Stromal cell of bone marrow (primary cell): ENCODE data around the gene CAMKMT.
"Not testable (repeated sequence)": the region's sequence is repeated elsewhere in the genome, so short reads cannot be mapped to it uniquely, and the experiment has no call there.

Experiments used
- DNase-seq: peaks from one replicate; pipeline ENCODE4 v3.0.0-alpha.2; 2012; ENCODE audit warnings: low read depth

Gene CAMKMT

DNA sequence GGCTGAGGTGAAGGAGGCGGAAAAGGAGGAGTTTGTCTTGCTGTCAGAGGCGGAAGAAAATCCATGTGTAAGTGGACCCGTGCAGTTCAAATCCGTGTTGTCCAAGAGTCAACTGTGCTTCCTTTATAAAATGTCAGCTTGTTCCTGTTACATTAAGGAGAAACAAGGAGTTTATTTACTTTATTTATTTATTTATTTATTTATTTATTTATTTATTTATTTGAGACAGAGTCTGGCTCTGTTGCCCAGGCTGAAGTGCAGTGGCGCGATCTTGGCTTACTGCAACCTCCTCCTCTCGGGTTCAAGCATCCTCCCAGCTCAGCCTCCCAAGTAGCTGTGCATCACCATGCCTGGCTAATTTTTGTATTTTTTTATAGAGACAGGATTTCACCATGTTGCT is 143.9 kb downstream of the CAMKMT start:
- not testable (repeated sequence) for DNase-seq

DNA sequence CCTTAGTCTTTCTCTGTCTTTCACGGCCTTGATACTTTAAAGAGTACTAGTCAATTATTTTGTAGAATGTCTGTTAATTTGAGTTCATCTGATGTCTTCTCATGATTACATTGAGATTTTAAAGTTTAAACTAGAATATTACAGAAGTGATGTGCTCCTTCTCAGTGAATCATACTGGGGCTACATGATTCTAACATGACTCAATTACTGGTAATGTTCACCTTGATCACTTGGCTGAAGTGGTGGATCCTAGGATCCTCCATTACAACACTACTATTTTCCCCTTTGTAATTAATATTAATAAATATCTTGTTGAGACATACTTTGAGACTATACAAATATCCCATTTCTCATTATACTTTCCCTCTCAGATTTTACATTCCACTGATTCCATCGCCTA is 148.5 kb downstream of the CAMKMT start:
- DNase-seq, result no peak

DNA sequence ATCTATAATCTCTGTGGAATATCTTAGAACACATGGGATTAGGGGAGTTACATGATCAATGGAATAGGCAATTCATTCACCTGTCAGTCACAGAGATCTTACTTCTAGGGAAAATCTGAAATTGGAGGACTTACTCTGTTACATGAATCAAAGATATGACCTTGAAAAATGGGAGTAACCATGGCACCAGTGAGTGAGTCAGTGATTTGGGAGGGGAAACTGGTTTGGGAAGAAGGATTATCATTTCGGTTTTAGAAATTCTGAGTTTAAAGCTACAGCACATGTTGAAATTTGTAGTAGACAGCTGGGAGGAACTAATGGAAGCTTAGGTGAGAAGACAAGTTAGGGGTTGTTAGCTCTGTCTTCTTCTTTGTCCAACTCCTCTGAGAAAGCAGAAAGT is 153.7 kb downstream of the CAMKMT start:
- peak; percentile 37 for DNase-seq

DNA sequence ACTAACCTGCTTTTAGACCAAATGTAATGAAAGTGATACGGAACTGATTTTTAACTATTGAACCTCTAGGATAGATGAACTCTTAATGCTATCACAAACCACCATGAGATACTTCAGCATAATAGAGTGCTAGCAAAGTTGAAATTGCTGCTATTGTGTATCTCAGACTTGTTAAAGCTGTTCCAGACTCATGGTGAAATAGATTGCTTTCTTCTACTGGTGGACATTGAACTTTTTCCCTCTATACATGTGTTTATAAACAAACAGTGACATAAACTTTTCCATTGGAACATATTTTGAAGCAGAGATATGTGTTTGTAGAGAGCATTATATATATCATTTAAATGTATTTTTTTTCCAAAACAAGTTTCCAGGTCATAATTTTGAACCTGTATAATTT is 157.3 kb downstream of the CAMKMT start:
- no peak for DNase-seq

DNA sequence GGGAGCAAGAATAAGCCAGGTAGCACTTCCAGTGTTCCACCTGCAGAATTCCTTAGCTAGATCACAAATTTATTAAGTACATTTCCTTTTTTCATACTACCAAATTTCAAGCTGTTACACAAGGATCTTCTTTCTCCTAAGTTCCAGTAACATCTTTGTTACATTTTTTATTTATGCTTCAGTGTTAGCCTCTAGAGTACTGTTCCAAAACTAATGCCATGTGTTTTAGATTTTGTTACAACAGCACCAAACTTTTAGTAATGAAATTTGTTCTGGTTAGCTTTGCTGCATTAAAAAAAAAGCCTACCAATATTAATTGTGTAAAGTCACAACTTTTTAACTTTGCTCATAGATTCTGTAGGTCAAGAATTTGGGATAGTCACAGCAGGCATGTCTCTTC is 161.1 kb downstream of the CAMKMT start:
- no peak for DNase-seq

DNA sequence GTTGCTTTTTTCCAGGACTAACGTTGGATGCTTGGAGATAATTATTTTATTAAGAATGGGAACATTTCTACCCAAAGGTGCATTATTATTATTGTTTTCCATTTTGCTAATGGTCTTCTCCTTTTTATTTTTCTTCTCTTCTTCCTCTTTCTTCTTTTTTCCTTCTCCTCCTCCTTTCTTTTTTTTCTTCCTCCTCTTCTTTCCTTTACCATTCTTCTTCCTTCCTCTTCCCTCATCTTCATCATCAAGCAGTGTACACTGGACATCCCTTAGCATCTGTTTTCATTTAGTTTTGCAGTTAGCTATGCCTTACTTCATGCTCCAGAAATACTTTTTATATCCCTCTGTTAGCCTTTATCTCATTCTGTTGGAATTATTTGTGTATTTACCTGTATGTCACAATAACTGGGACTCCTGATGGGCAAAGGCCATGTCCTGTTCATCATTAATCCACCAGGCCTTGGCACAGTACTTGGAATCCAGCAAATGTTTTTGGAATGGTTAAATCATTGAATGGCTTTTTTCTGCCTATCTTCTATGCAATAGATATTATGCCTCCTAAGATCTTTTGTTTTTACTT is 162.7 kb downstream of the CAMKMT start:
- DNase-seq, result no peak

DNA sequence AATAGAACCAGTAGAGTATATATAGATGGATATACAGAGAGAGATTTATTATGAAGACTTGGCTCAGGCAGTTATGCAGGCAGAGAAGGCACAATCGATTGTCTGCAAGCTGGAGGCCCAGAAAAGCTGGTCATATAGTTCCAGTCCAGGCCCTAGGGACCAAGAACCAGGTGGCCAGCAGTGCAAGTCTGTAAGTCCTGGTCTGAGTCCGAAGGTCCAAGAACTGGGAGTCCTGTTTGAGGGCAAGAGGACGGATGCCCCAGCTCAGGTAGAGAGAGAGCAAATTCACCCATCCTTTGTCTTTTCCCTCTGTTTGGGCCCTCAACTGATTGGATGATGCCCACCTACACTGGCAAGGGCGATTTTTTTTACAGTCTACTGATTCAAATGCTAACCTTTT is 164.6 kb downstream of the CAMKMT start:
- DNase-seq, result no peak

DNA sequence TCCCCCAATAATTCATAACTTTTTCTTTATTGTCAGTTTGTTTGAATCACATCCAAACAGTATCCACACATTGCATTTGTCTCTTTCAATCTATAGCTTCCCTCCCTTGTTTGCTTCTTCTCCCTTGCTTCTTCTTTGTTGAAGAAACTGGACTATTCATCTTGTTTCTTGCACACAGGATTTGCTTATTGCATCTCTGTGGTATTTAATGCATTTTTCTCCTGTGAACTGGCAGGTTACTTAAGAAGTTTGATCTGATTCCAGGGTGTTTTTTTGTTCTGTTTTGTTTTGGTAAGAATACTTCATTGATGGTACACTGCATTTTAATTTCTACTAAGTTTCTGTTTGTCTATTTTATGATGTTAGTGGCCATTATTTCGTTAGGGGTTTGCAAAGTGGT is 166.8 kb downstream of the CAMKMT start:
- peak; percentile 62 for DNase-seq

DNA sequence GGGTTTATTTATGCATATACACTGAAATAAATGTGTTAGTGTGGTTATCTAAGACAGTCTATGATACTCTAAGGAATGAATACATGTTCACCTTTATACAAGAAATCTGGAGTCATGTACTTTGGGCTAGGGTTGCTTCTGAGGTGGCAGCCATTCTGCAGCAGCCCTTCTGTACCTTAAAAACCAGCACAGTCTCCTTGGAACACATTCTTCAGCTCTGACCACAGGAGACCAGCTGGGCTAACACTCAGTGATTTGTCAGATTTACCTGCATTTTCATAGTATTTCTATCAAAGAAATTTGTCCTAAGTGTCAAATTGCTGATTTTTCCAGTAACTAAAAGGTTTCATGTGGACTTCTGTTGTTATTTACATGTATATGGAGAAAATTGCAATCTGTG is 167.7 kb downstream of the CAMKMT start:
- DNase-seq, result no peak

DNA sequence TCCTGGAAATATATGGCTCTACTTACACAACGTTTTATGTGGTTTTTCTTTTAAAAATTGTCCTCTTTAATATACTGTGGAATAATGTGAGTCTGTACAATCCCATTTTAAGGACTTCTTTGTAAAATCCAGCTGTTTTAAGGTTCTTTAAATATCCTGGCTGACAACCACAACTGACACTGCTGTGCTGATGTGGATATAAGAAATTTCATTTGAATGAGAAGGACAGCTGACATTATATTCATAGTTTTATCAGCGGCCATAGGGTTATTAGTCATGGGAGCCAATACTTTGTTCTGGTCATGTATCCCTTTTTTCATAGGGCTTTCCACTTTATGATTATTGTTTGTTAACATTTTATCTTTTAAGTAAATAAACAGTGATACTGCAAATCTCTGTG is 169.5 kb downstream of the CAMKMT start:
- DNase-seq, result no peak

DNA sequence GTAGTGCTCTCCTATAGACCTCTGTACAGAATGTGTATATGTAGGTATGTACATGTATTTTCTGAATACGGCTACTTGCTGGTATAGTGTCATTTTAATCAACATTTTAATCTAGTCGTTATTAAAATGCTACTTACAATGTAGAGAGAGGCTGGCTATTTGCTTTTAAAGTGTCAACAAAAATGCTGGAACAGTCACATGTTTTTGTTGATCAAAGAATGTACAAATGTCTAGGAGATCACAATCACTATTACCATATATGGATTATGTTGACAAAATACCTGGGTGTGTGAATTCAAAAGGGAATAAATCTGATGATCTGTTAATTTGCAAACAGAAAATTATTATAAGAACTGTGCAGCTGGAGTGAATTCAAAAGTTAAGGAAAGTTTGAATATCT is 170.3 kb downstream of the CAMKMT start:
- DNase-seq, result no peak

DNA sequence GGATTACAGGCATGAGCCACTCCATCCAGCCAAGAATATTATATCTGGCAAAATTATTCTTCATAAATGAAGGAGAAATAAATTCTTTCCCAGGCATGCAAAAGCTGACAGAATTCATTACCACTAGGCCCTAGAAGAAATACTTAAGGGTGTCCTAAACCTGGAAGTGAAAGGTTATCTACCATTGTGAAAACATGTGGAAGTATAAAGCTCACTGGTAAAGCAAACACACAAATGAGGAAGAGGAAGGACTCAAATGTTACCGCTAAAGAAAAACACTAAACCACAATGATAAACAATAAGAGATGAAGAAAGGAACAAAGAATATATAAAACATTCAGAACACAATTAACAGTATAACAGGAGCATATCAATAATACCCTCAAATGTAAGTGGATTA is 171.8 kb downstream of the CAMKMT start:
- no peak for DNase-seq

DNA sequence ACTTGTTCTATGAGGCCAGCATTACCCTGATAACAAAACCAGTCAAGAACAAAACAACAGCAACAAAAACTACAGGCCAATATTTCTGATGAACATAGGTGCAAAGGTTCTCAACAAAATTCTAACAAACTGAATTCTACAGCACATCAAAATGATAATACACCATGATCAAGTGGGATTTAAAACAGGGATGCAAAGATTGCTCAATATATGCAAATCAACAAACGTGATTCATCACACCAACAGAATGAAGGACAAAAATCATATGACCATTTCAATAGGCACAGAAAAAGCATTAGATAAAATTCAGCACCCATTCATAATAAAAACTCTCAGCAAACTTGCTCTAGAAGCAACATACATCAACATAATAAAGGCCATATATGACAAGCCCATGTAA is 173.6 kb downstream of the CAMKMT start:
- DNase-seq, result no peak

DNA sequence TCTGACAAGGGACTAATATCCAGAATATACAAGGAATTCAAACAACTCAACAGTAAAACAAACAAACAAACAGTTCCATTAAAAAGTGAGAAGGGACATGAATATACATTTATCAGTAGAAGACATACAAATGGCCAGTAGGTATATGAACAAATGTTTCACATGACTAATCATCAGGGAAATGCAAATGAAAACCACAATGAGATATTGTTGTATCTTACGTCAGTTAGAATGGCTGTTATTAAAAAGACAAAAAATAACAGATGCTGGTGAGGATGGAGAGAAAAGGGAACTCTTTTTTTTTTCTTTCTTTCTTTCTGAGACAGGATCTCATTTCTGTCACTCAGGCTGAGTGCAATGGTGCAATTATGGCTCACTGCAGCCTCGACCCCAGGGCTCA is 175.5 kb downstream of the CAMKMT start:
- DNase-seq, result no peak

DNA sequence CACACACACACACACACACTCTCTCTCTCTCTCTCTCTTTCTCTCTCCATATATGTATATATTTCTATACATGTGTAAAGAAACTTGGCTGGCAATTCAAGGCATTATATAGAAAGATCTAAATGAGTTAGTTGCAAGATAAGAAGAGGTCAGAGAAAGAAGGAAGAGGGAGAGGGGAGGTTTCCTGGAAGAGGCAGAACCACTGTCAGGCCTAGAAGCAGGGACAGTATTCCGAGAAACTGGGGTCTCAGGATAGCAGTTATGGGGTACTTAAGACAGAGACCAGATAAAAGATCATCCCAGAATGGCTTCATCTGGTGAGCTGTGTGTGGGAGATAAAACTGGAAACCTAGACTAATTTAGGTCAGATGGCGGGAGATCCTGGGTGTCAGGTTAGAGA is 180.8 kb downstream of the CAMKMT start:
- DNase-seq, result no peak

DNA sequence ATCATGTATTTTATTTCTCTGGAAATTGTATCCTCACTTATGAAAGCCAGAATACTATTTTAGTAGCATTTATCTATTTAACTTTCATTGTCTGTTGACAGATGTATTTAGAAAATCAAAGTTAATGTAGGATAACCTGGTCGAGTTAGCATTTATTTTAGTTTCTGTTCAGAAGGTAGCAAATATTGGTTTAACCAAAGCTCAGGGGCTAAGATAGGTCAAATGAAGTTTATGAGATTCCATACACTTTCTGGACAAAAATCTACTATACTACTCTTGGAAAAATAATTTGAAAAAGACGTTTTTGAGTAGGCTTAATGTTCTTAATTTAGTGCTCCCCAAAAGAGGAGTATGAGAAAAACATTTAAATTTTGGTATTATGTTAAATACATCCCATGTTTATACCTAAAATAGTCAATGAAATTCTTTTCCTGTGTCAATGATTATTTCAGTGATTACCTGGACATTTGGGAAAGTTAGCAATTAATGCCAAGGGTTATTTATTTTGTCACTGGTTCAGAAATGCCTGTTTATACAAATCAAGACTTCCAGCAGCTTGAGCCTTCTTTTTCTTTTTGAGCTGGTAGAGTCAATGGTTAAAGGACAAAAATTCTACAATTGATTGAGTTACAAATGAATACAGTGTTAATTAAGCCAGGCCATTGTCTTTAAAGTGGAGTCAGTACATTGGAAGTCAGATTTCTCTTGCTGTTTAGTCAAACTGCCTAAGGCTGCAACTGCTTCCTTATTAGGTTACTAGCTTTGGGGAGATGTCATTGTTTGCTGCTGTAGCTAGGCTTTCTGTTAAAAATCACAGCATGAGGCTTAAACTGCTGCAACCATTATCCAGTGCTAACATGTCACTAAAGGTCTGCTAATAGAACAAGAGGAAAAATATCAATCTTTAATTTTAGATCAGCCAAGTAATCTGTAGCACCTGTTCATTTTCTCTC is 182.3 kb downstream of the CAMKMT start:
- DNase-seq, result no peak

DNA sequence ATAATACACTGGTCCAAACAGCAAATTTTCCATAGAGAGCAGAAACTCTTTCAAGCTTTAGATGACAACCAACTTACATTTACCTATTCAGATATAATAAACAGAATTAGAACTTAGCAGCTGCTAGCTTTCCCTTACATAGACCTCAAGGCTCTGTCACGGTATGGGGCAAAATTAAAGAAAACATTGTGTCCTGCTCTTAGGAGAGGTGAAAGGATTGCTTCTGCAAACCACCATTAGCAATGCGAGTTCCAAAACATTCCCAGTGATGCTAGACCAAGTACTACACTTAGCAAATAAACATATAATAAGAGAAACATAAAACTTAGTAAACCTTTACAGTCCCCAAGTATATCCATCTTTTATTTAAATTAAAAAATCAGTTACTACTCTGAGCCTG is 183.3 kb downstream of the CAMKMT start:
- no peak for DNase-seq

DNA sequence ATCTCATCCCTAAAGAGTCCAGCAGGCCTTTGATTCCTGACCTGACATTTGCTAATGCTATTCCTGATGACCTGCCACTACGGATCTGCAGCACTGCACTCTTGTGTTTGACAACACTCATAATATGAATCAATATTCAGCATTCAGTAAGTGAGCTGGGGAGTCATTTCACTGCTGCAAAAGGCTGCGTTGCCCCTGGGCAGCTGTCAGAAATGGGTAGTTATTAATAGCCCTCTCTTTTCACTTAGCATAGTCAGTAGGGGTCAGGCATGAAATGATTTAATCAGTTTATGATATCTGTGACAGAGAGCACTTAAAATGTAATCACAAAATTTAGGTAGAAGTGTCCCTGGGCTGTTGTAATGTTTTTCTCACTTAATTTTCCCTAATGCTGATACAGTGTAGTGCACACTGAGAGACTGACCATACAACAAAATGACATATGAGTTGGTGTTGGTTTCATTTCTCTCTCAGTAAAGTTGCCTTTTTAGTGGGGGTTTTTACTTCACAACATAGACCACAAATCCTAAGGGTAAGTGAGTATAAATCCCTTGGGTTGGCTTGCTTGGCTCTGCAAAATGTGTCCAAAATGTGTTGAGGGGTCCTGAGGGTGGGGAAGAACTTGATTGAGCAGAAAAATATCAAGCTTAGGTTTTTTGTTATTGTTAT is 184.8 kb downstream of the CAMKMT start:
- no peak for DNase-seq

DNA sequence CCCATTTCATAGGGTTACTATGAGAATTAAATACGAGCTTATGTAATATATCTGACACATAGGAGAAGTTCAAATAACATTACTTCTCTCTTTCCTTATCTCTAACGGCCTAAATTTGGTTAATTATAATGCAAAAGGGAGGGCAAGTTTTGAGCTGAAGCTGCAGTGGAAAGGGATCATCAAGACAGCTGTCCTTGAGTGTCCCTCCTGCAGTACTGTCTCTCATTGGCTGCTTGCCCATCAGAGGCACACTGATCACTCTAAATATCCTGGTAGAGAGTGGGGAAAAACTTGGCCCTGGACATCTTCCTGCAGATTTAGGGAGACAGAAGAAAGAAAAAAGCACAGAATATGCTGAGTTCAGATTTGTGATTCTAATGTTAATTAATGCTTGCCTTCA is 186.0 kb downstream of the CAMKMT start:
- no peak for DNase-seq

DNA sequence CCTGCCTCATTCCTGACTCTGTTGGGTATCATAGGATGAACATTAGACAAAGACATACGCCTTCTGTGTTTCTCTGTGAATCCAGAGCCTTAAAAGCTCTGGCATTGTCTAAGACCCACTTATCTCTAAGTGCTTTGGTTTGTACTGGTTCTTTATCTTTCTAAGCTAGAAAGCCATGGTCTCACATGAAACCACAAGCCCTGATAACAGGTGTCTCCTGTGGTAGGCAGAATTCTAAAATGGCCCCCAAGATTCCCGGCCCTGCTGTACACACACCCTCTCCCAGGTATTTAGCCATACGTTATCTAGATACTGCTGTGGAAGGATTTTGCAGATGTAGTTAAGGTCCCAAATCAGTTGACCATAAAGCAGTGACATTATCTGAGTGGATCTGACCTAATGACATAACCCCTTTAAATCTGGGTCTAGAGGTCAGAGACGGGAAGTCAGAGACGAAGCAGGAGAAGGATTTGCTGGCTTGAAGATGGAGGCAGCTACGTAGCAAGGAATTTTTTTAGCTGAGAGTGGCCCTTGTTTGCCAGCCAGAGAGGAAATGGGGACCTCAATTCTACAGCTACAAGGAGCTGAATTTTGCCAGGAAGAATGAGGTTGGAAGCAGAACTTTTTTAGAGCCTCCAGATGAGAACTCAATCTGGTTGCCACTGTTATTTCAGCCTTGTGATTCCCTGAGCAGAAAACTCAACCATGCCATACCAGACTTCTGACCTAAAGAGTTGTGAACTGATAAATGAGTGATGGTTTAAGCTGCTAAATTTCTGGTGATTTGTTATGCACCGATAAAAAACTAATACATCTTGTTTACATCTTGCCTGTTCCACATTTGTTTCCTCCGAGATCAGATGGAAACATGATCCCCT is 186.7 kb downstream of the CAMKMT start:
- DNase-seq, result no peak

DNA sequence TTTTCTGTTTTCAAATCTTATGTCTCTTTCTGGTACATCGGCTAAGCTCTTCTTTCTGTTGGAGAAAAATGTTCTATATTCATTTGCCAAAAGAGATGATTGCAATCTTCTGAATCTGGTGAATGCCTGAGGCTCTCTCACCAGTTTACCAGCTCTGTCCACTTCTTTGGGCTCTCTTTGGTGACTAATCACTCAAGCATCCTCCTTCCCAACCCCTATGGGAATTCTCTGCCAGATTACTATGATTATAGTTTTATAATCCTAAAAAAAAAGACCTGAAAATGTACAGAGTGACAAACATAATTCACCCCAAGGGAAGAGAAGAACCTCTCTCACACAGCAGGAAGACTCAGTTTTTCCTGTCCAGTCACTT is 187.3 kb downstream of the CAMKMT start:
- peak; percentile 77 for DNase-seq

DNA sequence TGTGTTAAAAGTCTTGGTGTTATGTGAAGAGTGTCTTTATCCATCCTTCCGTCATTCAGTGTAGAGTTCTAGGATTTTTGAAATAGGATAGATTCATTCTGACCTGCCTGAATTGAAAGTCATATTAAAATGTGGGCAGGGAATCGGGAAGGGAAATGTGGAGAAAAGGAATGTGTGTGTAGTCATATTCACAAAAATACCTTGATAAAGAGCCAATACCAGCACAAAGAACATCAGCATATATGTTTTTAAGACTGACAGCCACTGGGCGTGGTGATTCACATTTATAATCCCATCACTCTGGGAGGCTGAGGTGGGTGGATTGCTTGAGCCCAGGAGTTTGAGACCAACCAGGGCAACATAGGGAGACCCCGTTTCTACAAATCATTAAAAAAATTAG is 188.1 kb downstream of the CAMKMT start:
- no peak for DNase-seq
